GM12872 (cell line): ENCODE measurements around the gene ZEB2.

Experiments used
- TF ChIP-seq, protein P1 (sequence below): IDR thresholded peaks from 3 replicates; pipeline ENCODE4 v1.5.1; 2011; ENCODE audit warnings: low read depth, mild to moderate bottlenecking, low read length, moderate library complexity; ENCODE audit not compliant: insufficient read depth

ZEB2 gene

DNA sequence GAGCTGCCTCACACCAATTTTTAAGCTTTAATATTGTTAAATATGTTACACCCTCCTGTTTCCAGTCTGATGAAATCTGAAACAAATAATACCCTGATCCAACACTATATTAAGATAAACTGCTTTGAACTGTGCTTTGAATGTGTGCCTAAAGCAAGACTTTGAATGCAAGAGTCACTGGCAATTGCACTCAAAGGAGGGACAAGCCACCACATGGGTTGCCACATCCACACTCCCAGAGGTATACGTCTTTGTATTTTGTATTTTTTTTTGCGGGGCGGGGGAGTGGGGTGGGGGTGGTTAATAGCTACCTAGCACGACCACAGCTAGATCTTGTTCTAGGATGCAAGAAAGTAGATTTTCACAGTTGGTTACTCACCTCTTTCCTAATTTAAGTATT, 1.8 kb upstream of the ZEB2 start:
- TF ChIP-seq, protein P1, sequence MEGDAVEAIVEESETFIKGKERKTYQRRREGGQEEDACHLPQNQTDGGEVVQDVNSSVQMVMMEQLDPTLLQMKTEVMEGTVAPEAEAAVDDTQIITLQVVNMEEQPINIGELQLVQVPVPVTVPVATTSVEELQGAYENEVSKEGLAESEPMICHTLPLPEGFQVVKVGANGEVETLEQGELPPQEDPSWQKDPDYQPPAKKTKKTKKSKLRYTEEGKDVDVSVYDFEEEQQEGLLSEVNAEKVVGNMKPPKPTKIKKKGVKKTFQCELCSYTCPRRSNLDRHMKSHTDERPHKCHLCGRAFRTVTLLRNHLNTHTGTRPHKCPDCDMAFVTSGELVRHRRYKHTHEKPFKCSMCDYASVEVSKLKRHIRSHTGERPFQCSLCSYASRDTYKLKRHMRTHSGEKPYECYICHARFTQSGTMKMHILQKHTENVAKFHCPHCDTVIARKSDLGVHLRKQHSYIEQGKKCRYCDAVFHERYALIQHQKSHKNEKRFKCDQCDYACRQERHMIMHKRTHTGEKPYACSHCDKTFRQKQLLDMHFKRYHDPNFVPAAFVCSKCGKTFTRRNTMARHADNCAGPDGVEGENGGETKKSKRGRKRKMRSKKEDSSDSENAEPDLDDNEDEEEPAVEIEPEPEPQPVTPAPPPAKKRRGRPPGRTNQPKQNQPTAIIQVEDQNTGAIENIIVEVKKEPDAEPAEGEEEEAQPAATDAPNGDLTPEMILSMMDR: no peak

DNA sequence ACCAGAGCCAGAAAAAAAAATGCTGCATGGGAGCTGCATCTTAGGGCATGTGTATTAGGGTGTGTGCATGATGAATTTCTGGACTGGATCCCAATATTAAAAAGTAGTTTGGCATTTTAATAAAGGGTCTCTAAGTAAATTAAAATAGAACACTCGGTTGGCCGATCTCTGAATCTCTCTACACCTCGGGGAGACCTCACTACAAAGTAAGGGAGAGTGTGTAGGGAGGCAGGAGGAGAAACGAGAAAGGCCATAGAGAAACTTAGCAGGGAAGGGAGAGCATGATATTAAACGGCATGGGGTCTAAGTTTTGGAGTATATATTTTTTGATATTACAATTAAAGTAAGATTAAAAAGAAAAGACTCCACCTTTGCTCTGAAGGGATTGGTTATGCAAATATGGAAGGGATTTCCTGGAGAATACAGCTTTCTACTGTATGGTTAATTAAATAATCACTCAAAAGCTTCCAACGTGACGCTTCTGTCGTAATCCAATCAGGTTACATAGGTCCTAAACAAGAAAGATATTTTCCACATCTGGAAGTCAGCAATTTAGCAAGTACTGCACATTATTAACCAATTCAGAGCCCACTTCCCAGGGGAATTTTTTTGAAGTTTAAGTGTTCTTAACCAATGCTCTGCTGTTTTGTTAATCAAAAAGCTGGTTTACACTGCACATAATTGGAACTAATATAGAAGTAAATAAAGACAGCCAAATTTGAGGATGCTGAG, 1.0 kb upstream of the ZEB2 start:
- TF ChIP-seq, protein P1: no peak

DNA sequence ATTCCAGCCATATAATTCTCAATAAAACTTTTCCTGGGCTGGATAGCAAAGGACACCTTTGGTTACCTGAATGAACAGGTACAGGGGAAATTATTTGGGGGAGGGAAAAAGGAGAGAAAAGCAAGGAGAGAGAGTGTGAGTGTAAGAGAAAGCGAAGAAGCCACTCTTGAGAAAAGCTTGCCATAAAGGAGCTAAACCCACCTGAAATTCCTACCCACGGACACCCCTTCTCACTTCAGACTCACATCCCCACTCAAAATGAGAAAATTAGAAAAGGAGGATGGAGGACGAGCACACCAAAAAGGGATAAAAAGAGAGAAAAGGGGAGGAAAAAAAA, 354 bp downstream of the ZEB2 start:
- TF ChIP-seq, protein P1: no peak

DNA sequence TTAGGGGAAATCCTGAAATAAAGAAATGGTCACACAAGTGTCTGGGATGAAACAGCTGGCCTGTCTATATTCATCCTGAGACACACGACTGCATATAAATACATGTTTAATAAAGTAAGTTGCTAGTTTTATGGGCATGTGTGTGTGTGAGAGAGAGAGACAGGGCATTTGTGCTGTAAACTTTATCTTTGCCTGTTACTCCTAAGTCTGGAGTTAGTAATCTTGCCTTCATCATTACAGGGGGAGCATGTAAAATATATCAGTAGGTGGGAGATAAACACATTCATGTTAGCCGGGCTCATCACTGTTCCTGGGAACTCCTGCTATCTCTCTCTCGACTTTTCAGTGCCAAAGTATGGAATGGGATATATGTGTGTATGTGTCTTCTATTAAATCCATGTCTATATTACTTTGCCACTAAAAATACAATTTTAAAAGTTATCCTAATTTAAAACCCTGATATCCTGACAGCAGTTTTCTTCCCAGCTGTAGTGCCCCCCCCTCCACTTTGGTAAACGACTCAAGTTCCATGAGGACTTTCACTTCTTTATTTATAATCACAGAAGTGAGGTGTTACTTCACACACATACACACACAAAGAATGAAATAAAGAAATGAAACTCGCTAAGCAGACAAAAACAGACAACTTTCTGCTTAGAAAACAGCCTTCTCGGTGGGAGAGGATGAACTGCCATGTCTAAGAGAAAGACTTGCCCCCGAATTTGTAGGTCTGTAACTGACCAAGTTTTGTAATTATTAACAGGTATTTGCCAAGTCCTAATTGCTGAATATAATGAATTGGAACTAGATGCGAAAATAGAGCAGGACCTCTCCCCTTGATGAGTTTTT, 947 bp downstream of the ZEB2 start:
- TF ChIP-seq, protein P1: no peak

DNA sequence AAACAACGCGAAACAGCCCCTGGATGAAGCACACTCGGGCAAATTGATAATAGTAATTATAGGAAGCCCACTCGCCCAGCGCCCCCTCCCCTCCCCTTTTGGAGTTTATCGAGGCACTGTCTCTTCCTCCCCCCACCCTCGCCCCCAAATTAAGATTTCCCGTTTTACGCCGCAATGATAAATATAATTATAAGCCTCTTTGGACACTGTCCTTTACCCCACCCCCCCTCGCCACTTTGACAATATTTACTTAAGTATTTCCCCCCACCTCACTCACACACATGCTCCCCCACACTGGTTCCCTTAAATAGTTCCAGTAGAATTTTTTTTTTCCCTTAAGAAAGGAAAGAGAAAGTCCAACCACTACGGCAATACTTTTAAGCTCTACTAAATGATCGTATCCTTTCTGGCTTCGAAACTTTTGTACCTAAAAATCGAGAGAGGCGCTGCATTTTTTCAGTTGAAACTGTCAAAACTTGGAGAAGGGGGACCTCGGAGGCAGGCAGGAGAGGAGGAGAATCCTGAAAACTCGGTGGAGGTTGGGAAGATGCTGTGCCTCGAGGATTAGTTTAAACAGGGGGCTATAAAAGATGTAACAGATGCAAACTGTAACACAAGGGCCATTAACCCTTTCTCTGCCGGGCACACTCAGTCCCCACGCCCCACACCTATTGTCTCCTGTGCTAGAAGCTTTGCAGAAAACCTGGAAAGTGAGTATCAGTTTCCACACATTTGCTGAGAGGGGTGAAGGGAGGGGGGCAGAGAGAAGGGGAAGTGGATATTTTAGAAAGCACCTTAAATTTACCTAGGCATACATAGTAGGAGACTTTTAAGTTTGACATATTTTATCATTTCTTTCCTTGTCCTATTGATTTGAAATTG, 1.8 kb downstream of the ZEB2 start:
- TF ChIP-seq, protein P1: no peak

DNA sequence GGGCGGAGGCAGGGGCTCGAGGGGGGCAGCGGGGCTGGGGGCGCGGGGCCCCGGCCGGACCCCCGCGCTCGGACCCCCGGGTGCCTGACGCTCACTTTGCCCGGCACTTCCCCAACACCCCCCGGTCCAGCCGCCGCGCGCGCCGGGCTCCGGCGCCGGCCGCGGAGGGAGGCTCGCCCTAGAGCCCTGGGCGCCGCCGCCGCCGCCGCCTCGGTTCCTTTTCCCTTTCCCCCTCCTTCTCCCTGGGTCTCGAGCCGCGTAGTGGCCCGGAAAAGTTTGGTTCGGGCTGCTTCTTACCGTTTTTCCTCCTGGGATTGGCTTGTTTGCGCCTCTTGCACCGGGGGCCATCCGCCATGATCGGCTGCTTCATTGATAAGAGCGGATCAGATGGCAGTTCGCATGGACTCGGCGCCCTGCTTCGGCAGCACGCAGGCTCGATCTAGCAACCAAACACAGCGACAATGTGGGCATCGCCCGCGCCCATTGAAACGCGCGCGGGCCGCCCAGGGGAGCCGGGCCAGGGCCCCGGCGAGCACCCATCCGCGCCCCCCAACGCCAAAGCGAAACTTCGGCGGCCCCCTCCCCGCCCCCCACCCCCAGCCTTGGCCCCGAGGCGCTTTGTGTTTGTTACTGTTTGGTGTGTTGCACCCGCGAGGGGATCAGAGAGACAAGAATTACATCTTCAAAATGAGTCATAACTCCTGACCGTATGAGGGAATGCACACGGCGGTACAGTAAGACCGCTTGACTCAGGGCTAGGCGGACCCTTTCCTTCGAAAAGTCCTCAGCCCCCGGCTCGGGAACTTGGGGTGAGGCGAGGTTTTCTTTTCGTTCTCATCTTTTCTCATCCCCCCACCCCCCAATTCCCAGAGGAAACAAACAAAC, 2.7 kb downstream of the ZEB2 start:
- TF ChIP-seq, protein P1: no peak
